ENCODE measurements around the gene KDM1B. TPM values are rescaled to one million over a fixed set of nuclear protein-coding genes. Genes with fewer than 3 reads are reported as not detected.

KDM1B gene
- total and polyA plus RNA-seq, 2 of the 8 experiments (the other 6 are each of a cell fraction or from before 2014, with no cell fraction given) = 3.7 to 7.5 TPM

- no peak for TF ChIP-seq TBP (IDR thresholded peaks at IDR 0.05; ENCODE audit: low read depth, low read length)
- TF ChIP-seq SRF (IDR thresholded peaks at IDR 0.05; ENCODE audit: low read depth, low read length) = no peak
These were observed 31.5 kb downstream of the KDM1B start (continued) for GRCh38 chr6:18186540-18187250.
